Measurements from ENCODE around the gene TTC3.

DNA sequence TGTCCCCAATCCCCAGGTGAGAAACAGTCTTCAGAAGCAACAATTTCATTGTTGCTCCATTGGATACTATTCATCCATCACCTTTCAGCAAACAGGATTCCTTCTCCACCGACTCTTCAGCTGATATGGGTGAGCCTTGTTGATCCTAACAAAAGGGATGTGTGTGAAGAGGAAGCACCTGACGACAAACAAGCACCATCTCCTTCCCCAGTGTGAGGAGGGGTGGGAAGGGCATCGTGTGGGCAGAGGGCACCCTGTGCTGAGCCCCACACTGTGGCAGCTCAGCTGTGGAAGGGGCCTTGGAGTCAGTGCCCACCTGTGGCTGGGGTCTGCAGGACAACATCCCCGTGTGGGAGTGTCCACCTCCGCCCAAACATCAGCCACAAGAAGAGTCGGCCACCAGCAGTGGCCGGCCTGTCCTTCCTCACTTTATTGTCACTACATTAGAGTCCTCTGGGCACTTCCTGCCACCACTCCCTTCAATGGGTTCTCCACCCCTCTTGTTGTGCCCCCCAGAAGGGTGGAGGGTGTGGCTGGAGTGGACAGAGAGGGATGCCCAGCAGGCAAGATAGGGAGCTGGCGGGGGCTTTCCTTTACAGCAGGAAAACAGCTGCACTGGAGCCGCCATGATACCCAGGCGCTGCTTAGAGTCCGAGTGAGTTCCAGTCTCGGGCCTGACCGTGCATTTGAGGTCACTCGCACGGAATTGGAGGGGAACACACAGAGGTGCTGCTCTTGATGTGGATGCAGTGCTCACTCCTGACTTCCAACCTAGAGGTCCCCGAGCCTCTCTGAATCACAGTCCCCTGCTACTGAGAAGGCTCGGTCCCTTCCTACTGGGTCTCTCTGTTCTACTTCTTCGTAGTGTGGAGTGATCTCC, 153.2 kb downstream of the TTC3 start:
- TF ChIP-seq, protein P1, sequence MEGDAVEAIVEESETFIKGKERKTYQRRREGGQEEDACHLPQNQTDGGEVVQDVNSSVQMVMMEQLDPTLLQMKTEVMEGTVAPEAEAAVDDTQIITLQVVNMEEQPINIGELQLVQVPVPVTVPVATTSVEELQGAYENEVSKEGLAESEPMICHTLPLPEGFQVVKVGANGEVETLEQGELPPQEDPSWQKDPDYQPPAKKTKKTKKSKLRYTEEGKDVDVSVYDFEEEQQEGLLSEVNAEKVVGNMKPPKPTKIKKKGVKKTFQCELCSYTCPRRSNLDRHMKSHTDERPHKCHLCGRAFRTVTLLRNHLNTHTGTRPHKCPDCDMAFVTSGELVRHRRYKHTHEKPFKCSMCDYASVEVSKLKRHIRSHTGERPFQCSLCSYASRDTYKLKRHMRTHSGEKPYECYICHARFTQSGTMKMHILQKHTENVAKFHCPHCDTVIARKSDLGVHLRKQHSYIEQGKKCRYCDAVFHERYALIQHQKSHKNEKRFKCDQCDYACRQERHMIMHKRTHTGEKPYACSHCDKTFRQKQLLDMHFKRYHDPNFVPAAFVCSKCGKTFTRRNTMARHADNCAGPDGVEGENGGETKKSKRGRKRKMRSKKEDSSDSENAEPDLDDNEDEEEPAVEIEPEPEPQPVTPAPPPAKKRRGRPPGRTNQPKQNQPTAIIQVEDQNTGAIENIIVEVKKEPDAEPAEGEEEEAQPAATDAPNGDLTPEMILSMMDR (IDR thresholded peaks at IDR 0.05; ENCODE audit: poor library complexity) = no peak
- no peak for TF ChIP-seq EZH2 (IDR thresholded peaks at IDR 0.05; ENCODE audit: borderline replicate concordance)
